Adrenal gland (tissue), 12 donors: ENCODE measurements around the gene CHN2. TPM values are rescaled to one million over a fixed set of nuclear protein-coding genes. Genes with fewer than 3 reads are reported as not detected.

ENCODE experiments used
- DNase-seq, 7 donors: peaks; one replicate each; pipeline ENCODE4 v3.0.0-alpha.2; 2019 to 2020
- H3K27ac ChIP-seq, 5 donors: fragments of 200-600 bp; sonication (generic) in 4 of 5; 1 replicate in 3 of 5; 2 replicates in 2 of 5; pipeline versions ENCODE4 v1.5.1 to v1.8.0; 2016 to 2020; ENCODE audit warnings: mild to moderate bottlenecking in 1 of 5
- H3K27me3 ChIP-seq: fragments of 200-600 bp; 2 replicates; pipeline ENCODE4 v1.8.0; 2021
- H3K36me3 ChIP-seq, 2 donors: fragments of 200-600 bp; replicated peaks in 1 of 2; 1 replicate in 1 of 2; 2 replicates in 1 of 2; pipeline versions ENCODE4 v1.5.1 to v1.8.0; 2018 to 2022
- H3K4me1 ChIP-seq, 2 donors: fragments of 200-600 bp; replicated peaks in 1 of 2; 1 replicate in 1 of 2; 2 replicates in 1 of 2; pipeline versions ENCODE4 v1.5.1 to v1.8.0; 2018 to 2021
- H3K4me3 ChIP-seq, 4 donors: fragments of 200-600 bp; sonication (generic) in 3 of 4; one replicate each; pipeline ENCODE4 v1.5.1; 2016 to 2018
- H3K9me3 ChIP-seq, 3 donors: fragments of 200-600 bp; sonication (generic) in 1 of 3; replicated peaks in 1 of 3; 1 replicate in 2 of 3; 2 replicates in 1 of 3; pipeline versions ENCODE4 v1.5.1 to v1.8.0; 2016 to 2021
- CTCF ChIP-seq, 6 experiments: fragments of 450-650 bp in 4 of 6; fragments of 200-600 bp in 2 of 6; sonication (generic) in 1 of 6; IDR thresholded peaks; 1 replicate in 5 of 6; 2 replicates in 1 of 6; pipeline versions ENCODE4 v1.5.1 to v1.8.0; 2016 to 2021; ENCODE audit warnings: antibody characterized with exemption in 6 of 6, mild to moderate bottlenecking in 2 of 6, moderate library complexity in 1 of 6
- POLR2A ChIP-seq, 2 donors: fragments of 450-650 bp; IDR thresholded peaks; one replicate each; pipeline ENCODE4 v1.6.1; 2017; ENCODE audit warnings: antibody characterized with exemption in 2 of 2, mild to moderate bottlenecking in 2 of 2, moderate library complexity in 1 of 2
- WGBS, 4 donors: extraction: QIAGEN DNeasy Blood & Tissue Kit in 2 of 4; methylation state at CpG; one replicate each; pipeline versions ENCODE4 v1.1.5 to v1.1.7; 2013 to 2017; 5-methylcytosine and 5-hydroxymethylcytosine counted together
- intact Hi-C, 2 donors: fragments of 100-400 bp; cut with DNase I; formaldehyde crosslinking; loops; one replicate each; pipeline versions ENCODE4 v1.14.1 to v1.15.0; 2022 to 2023
- polyA plus RNA-seq, 3 donors: library from polyadenylated mRNA; stranded (reverse); fragments of 200-250 nt in 2 of 3; fragments of 350-450 nt in 1 of 3; fragmentation: Illumina TruSeq in 1 of 3; extraction: RNeasy Lipid Tissue Mini Kit (QIAGEN cat#74804) in 1 of 3; gene quantifications; one replicate each; pipeline ENCODE4 v1.2.3, GENCODE V29; 2013 to 2014
- total RNA-seq, 9 donors: library from RNA; depleted of rRNA in 4 of 9; stranded (reverse); fragments of >200 nt in 4 of 9; fragments of 120-200 nt in 1 of 9; fragmentation: NEBNext Ultra II Directional in 1 of 9; extraction: Animal tissue kit (Norgen Biotek cat#: 25700) in 1 of 9; gene quantifications; one replicate each; pipeline versions ENCODE4 v1.1.0 to v1.2.4, GENCODE V29; 2013 to 2023
- donor health status: healthy with polysubstance abuse.
- donor health status: Bipolar disorder and iron deficiency.
- donor health status: DM: yes; HTN: yes; CAD: no.
- donor health status: DM: no; HTN: no; CAD: no.
- donor health status: DM: no; HTN: no; CAD: no.
- donor health status: DM: yes; HTN: yes; CAD: no.

The CHN2 gene
- total and polyA plus RNA-seq, 12 donors, result 2.7 to 35.4 (median 11.5) TPM

- intact Hi-C loops, result no loop called here
- 71 to 100% (median 92%) methylated on average over 1 of the region's 1 CpG for WGBS, 4 donors
- TF ChIP-seq POLR2A (IDR thresholded peaks at IDR 0.05), result no peak
- TF ChIP-seq CTCF (IDR thresholded peaks at IDR 0.05), result no peak
- Histone ChIP-seq H3K27me3 (no peaks in the 10 kb centered on the region), H3K36me3 (no peaks in the 10 kb centered on the region), H3K9me3 (no peaks in the 10 kb centered on the region), H3K4me3 (no peak overlapping the region), H3K27ac (no peak overlapping the region), H3K4me1 (no peaks in the 10 kb centered on the region)
- no peak for DNase-seq
Measured at GRCh38 chr7:29236071-29236580, 41.6 kb downstream of the CHN2 start.

- TF ChIP-seq POLR2A (IDR thresholded peaks at IDR 0.05) (no peak), CTCF (IDR thresholded peaks at IDR 0.05) (no peak)
- intact Hi-C loops, result no loop called here
- no peaks in the 10 kb centered on the region for H3K27me3 ChIP-seq
- no peak for DNase-seq
- no peaks in the 10 kb centered on the region for H3K36me3 ChIP-seq
- no peaks in the 10 kb centered on the region for H3K9me3 ChIP-seq
- no peaks in the 10 kb centered on the region for H3K4me1 ChIP-seq
- no peak overlapping the region for H3K27ac ChIP-seq
- no peak overlapping the region for H3K4me3 ChIP-seq
Measured at GRCh38 chr7:29236649-29237048, 42.1 kb downstream of the CHN2 start.

- TF ChIP-seq POLR2A (IDR thresholded peaks at IDR 0.05), result no peak
- H3K36me3 ChIP-seq, result no peaks in the 10 kb centered on the region
- no peaks in the 10 kb centered on the region for H3K27me3 ChIP-seq
- H3K4me3 ChIP-seq, result no peak overlapping the region
- no peak overlapping the region for H3K27ac ChIP-seq
- H3K4me1 ChIP-seq, result no peaks in the 10 kb centered on the region
- intact Hi-C loops, result no loop called here
- no peaks in the 10 kb centered on the region for H3K9me3 ChIP-seq
- peak in 1 of 7 donors; percentile 29 for DNase-seq
- WGBS, 4 donors, result 49 to 82% (median 74%) methylated on average over 3 of the region's 3 CpGs
Measured at GRCh38 chr7:29237489-29237888, 42.9 kb downstream of the CHN2 start.

- TF ChIP-seq POLR2A (IDR thresholded peaks at IDR 0.05) (no peak), CTCF (IDR thresholded peaks at IDR 0.05) (peak; percentile 14 to 49 (median 28))
- H3K27ac ChIP-seq, result no peak overlapping the region
- WGBS, 4 donors, result 75 to 94% (median 86%) methylated on average over 1 of the region's 1 CpG
Measured at GRCh38 chr7:29239638-29240037, 45.1 kb downstream of the CHN2 start.

GRCh38 chr7:29242265-29242664 lies 47.7 kb downstream of the CHN2 start:
- H3K9me3 ChIP-seq, result no peaks in the 10 kb centered on the region
- intact Hi-C loops, result no loop called here
- no peak overlapping the region for H3K27ac ChIP-seq
- 65 to 77% (median 75%) methylated on average over 2 to 3 of the region's 3 CpGs for WGBS, 4 donors
- DNase-seq, result no peak
- peaks cover 2 to 3% of the 10 kb centered on the region in 2 donors for H3K4me1 ChIP-seq
- TF ChIP-seq CTCF (IDR thresholded peaks at IDR 0.05) (no peak), POLR2A (IDR thresholded peaks at IDR 0.05) (no peak)
- H3K27me3 ChIP-seq, result no peaks in the 10 kb centered on the region
- no peak overlapping the region for H3K4me3 ChIP-seq
- no peaks in the 10 kb centered on the region for H3K36me3 ChIP-seq

More at GRCh38 chr7:29239638-29240037, 45.1 kb downstream of the CHN2 start:
- Histone ChIP-seq H3K36me3 (no peaks in the 10 kb centered on the region), H3K27me3 (no peaks in the 10 kb centered on the region), H3K4me1 (no peaks in the 10 kb centered on the region), H3K9me3 (no peaks in the 10 kb centered on the region), H3K4me3 (no peak overlapping the region)
- intact Hi-C loops, result no loop called here
- DNase-seq, result peak in 1 of 7 donors; percentile 21
